ENCODE results near the gene ANK2. TPM values are rescaled to one million over a fixed set of nuclear protein-coding genes. Genes with fewer than 3 reads are reported as not detected.

Gene ANK2
- total and polyA plus RNA-seq, 2 experiments from 2014 or later: 7.7 to 40.4 TPM

GRCh38 chr4:113189546-113189945, 140.1 kb downstream of the ANK2 start:
- H3K79me2 ChIP-seq (replicated peaks; ENCODE audit: insufficient read depth): no peaks in the 10 kb centered on the region
- H3F3A ChIP-seq (replicated peaks; ENCODE audit: low read depth): no peaks in the 10 kb centered on the region
- Mint-ChIP-seq H3K4me3 (no peak overlapping the region), H3K27ac (peak overlapping the region; percentile 90), H3K9me3 (no peaks in the 10 kb centered on the region; the same call in 2 of the 3 replicates), H3K27me3 (ENCODE audit: insufficient read depth, low read depth, poor library complexity) (no peaks in the 10 kb centered on the region), H3K36me3 (ENCODE audit: low read depth) (peaks cover 7% of the 10 kb centered on the region; the same call in 2 of the 3 replicates), H3K4me1 (peaks cover 28% of the 10 kb centered on the region)
- ATAC-seq: no peak
- no peaks in the 10 kb centered on the region for H4K20me1 ChIP-seq (replicated peaks; ENCODE audit: insufficient read depth)
- no peak overlapping the region for H3K4me2 ChIP-seq
- H3K9me2 ChIP-seq (ENCODE audit: insufficient read depth): no peaks in the 10 kb centered on the region
- H3K36me3 ChIP-seq (ENCODE audit: insufficient read depth): no peaks in the 10 kb centered on the region
- H3K4me1 ChIP-seq (ENCODE audit: insufficient read depth): peaks cover 18% of the 10 kb centered on the region
- no peaks in the 10 kb centered on the region for H3K27me3 ChIP-seq (ENCODE audit: insufficient read depth)
- no peak overlapping the region for H3K27ac ChIP-seq (ENCODE audit: low read depth)
- no peak for DNase-seq (ENCODE audit: low spot score)
- no peak overlapping the region for H3K4me3 ChIP-seq
- TF ChIP-seq STAT1 (IDR thresholded peaks at IDR 0.05; ENCODE audit: unreplicated experiment) (no peak), NANOG (IDR thresholded peaks at IDR 0.05; ENCODE audit: borderline replicate concordance) (no peak), EZH2phosphoT487 (IDR thresholded peaks at IDR 0.05; ENCODE audit: unreplicated experiment) (no peak), ZNF331 (CRISPR knock-in tag; IDR thresholded peaks at IDR 0.05; ENCODE audit: low read depth) (no peak), ZNF462 (CRISPR knock-in tag; IDR thresholded peaks at IDR 0.05) (no peak)
- H2AFZ ChIP-seq: no peak overlapping the region

- H3K4me1 Mint-ChIP-seq: peaks cover 23% of the 10 kb centered on the region
- H3K4me2 ChIP-seq: 0 out of 2 replicates have a peak overlapping the region, but pooled peaks have one; percentile 41
- no peak overlapping the region for H3K4me3 Mint-ChIP-seq
- no peaks in the 10 kb centered on the region for H3K27me3 ChIP-seq (ENCODE audit: insufficient read depth)
- H3K27ac Mint-ChIP-seq: peak overlapping the region; percentile 73; the same call in 1 of the 2 replicates
- no peaks in the 10 kb centered on the region for H3F3A ChIP-seq (replicated peaks; ENCODE audit: low read depth)
- ATAC-seq: peak; percentile 56
- H2AFZ ChIP-seq: no peak overlapping the region
- peak overlapping the region; percentile 64; the same call in 1 of the 2 replicates for H3K27ac ChIP-seq (ENCODE audit: low read depth)
- H3K36me3 Mint-ChIP-seq (ENCODE audit: low read depth): peaks cover 3% of the 10 kb centered on the region; the same call in 1 of the 3 replicates
- H3K9me2 ChIP-seq (ENCODE audit: insufficient read depth): no peaks in the 10 kb centered on the region
- DNase-seq (ENCODE audit: low spot score): no peak
- H3K4me3 ChIP-seq: no peak overlapping the region
- no peaks in the 10 kb centered on the region for H3K36me3 ChIP-seq (ENCODE audit: insufficient read depth)
- H3K79me2 ChIP-seq (replicated peaks; ENCODE audit: insufficient read depth): no peaks in the 10 kb centered on the region
- H3K4me1 ChIP-seq (ENCODE audit: insufficient read depth): peaks cover 14% of the 10 kb centered on the region
- H3K9me3 Mint-ChIP-seq: no peaks in the 10 kb centered on the region
- no peaks in the 10 kb centered on the region for H4K20me1 ChIP-seq (replicated peaks; ENCODE audit: insufficient read depth)
- H3K27me3 Mint-ChIP-seq (ENCODE audit: insufficient read depth, low read depth, poor library complexity): peaks cover 3% of the 10 kb centered on the region
- TF ChIP-seq EZH2 (IDR thresholded peaks at IDR 0.05; ENCODE audit: low read depth, unreplicated experiment) (no peak), CTCF (conservative IDR thresholded peaks at IDR 0.05; ENCODE audit: low read depth in 2 of 2) (no peak), ZNF331 (CRISPR knock-in tag; IDR thresholded peaks at IDR 0.05; ENCODE audit: low read depth) (no peak), CREB1 (CRISPR knock-in tag; IDR thresholded peaks at IDR 0.05; ENCODE audit: low read depth) (no peak), POLR2AphosphoS5 (IDR thresholded peaks at IDR 0.05; ENCODE audit: low read depth) (no peak), EZH2phosphoT487 (IDR thresholded peaks at IDR 0.05; ENCODE audit: unreplicated experiment) (no peak), REST (IDR thresholded peaks at IDR 0.05; ENCODE audit: unreplicated experiment) (no peak), JUNB (IDR thresholded peaks at IDR 0.05; ENCODE audit: unreplicated experiment) (no peak)
These were observed 159.7 kb downstream of the ANK2 start for GRCh38 chr4:113209153-113209552.
